H1 (cell line): ENCODE data around the gene ORC6.

Source experiments
- ASH2L ChIP-seq: fragments of 200-600, 300-600 bp; sonication (generic); IDR thresholded peaks from one replicate; pipeline ENCODE4 v1.7.1; 2017; ENCODE audit warnings: low read length
- BCL11A ChIP-seq, 2 experiments: IDR thresholded peaks; one replicate each; pipeline ENCODE4 v1.6.1; 2011; ENCODE audit warnings: low read depth in 2 of 2, low read length in 2 of 2, mild to moderate bottlenecking in 2 of 2
- CREB1 ChIP-seq: IDR thresholded peaks from 2 replicates; pipeline ENCODE4 v1.6.1; 2012; ENCODE audit warnings: inconsistent platforms
- HDAC2 ChIP-seq, 2 experiments: fragments of 300-600 bp in 1 of 2; sonication (generic) in 1 of 2; IDR thresholded peaks; 2 replicates each; pipeline ENCODE4 v1.6.1; 2011 to 2012; ENCODE audit warnings: low read depth in 2 of 2, low read length in 2 of 2, mild to moderate bottlenecking in 2 of 2, moderate library complexity in 2 of 2, borderline replicate concordance in 1 of 2, inconsistent platforms in 1 of 2
- JUN ChIP-seq: IDR thresholded peaks from 2 replicates; pipeline ENCODE4 v1.6.1; 2011; ENCODE audit warnings: low read depth, mild to moderate bottlenecking, improper control_type of control experiment, low read length
- NRF1 ChIP-seq: IDR thresholded peaks from 2 replicates; pipeline ENCODE4 v1.6.1; 2011; ENCODE audit warnings: mild to moderate bottlenecking, low read depth, low read length, improper control_type of control experiment
- PHF8 ChIP-seq: fragments of 200-600 bp; sonication (generic); conservative IDR thresholded peaks from 2 replicates; pipeline ENCODE4 v1.7.1; 2012; ENCODE audit warnings: low read depth, mild to moderate bottlenecking, inconsistent platforms, low read length, moderate library complexity
- POLR2AphosphoS5 ChIP-seq: IDR thresholded peaks from 2 replicates; pipeline ENCODE4 v1.6.1; 2011; ENCODE audit warnings: low read depth, low read length
- RAD21 ChIP-seq, 2 experiments: IDR thresholded peaks in 1 of 2; conservative IDR thresholded peaks in 1 of 2; 2 replicates each; pipeline ENCODE4 v1.6.1; 2011; ENCODE audit warnings: low read depth in 2 of 2, low read length in 2 of 2, improper control_type of control experiment in 1 of 2, inconsistent platforms in 1 of 2, mild to moderate bottlenecking in 1 of 2, moderate library complexity in 1 of 2
- SIN3A ChIP-seq, 2 experiments: IDR thresholded peaks in 1 of 2; conservative IDR thresholded peaks in 1 of 2; 2 replicates each; pipeline ENCODE4 v1.6.1; 2011 to 2012; ENCODE audit warnings: low read length in 2 of 2, improper control_type of control experiment in 1 of 2, low read depth in 1 of 2, mild to moderate bottlenecking in 1 of 2
- SP2 ChIP-seq: IDR thresholded peaks from 2 replicates; pipeline ENCODE4 v1.6.1; 2012; ENCODE audit warnings: mild to moderate bottlenecking, low read length, inconsistent platforms
- USF2 ChIP-seq: IDR thresholded peaks from 2 replicates; pipeline ENCODE4 v1.6.1; 2011; ENCODE audit warnings: low read length, improper control_type of control experiment
- TF ChIP-seq, protein P1 (sequence below), 3 experiments: IDR thresholded peaks; 1 replicate in 2 of 3; 2 replicates in 1 of 3; pipeline versions ENCODE4 v1.5.1 to v1.6.1; 2011; ENCODE audit warnings: low read length in 3 of 3, mild to moderate bottlenecking in 3 of 3, inconsistent platforms in 2 of 3, low read depth in 1 of 3, moderate library complexity in 1 of 3; ENCODE audit not compliant: insufficient read depth in 1 of 3; ENCODE audit errors: control extremely low read depth in 1 of 3
- TF ChIP-seq, protein P2 (sequence below): IDR thresholded peaks from 2 replicates; pipeline ENCODE4 v1.6.1; 2012; ENCODE audit warnings: low read length, inconsistent platforms

DNA sequence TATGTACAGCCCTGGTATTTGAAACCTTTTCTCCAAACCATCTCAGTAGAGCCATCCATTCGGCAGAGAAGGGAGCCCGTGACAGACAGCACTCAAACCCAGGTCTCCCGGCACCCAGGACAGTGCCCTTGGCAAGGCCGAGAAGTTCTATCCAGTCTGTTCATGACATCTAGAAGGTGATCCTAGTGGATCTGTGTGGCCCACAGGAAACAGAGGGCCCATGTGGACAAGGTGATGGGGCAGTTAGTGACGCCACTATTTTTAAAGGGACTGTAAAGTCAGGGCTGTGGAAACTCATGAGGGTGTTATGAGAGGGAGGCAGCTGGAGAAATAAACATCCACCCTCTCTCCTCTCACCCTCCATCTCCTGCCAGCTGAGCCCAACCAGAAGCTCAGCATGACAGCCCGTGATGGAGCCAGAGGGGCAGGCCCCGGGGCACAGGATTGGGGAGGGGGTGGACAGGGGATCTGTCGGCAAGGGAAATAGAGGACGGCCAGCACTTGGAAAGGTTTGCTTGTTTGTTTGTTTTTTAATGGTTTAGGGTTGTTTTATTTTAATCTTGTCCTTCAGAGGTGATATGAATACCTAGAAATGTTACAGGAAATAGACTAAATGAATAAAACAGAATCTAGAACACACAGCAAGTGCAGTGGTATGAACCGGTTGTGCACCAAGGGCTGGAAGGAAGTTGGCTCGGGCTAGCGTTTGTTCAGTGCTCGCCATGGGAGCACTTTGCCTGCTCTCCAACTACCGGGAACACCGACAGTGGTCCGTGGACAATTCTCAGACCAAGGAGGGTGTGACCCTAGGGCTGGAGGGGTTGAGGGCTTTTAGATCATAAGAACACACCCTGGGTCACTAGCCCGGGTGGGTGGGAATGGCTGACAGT, 41.6 kb downstream of the ORC6 start:
- TF ChIP-seq, protein P1, sequence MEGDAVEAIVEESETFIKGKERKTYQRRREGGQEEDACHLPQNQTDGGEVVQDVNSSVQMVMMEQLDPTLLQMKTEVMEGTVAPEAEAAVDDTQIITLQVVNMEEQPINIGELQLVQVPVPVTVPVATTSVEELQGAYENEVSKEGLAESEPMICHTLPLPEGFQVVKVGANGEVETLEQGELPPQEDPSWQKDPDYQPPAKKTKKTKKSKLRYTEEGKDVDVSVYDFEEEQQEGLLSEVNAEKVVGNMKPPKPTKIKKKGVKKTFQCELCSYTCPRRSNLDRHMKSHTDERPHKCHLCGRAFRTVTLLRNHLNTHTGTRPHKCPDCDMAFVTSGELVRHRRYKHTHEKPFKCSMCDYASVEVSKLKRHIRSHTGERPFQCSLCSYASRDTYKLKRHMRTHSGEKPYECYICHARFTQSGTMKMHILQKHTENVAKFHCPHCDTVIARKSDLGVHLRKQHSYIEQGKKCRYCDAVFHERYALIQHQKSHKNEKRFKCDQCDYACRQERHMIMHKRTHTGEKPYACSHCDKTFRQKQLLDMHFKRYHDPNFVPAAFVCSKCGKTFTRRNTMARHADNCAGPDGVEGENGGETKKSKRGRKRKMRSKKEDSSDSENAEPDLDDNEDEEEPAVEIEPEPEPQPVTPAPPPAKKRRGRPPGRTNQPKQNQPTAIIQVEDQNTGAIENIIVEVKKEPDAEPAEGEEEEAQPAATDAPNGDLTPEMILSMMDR (IDR thresholded peaks at IDR 0.05; ENCODE audit: control extremely low read depth in 1 of 3, insufficient read depth in 1 of 3, low read depth in 1 of 3, low read length in 3 of 3) = no peak
- TF ChIP-seq USF2 (no peak), RAD21 (IDR thresholded peaks at IDR 0.05 in 1 of 2, conservative IDR thresholded peaks at IDR 0.05 in 1 of 2; ENCODE audit: low read depth in 2 of 2, low read length in 2 of 2) (no peak), NRF1 (no peak), SIN3A (conservative IDR thresholded peaks at IDR 0.05 in 1 of 2, IDR thresholded peaks at IDR 0.05 in 1 of 2; ENCODE audit: low read depth in 1 of 2, low read length in 2 of 2) (no peak), POLR2AphosphoS5 (no peak), BCL11A (IDR thresholded peaks at IDR 0.05; ENCODE audit: low read depth in 2 of 2, low read length in 2 of 2) (no peak), CREB1 (no peak), SP2 (no peak), ASH2L (no peak), JUN (no peak), HDAC2 (IDR thresholded peaks at IDR 0.05; ENCODE audit: borderline replicate concordance in 1 of 2, low read depth in 2 of 2, low read length in 2 of 2) (no peak), PHF8 (no peak)
- TF ChIP-seq, protein P2, sequence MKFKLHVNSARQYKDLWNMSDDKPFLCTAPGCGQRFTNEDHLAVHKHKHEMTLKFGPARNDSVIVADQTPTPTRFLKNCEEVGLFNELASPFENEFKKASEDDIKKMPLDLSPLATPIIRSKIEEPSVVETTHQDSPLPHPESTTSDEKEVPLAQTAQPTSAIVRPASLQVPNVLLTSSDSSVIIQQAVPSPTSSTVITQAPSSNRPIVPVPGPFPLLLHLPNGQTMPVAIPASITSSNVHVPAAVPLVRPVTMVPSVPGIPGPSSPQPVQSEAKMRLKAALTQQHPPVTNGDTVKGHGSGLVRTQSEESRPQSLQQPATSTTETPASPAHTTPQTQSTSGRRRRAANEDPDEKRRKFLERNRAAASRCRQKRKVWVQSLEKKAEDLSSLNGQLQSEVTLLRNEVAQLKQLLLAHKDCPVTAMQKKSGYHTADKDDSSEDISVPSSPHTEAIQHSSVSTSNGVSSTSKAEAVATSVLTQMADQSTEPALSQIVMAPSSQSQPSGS = no peak
